ENCODE results near the gene ESPN.
A peak's percentile ranks its signal among the peaks of the same experiment; 100 is the strongest.
"Not testable (repeated sequence)": the region's sequence is repeated elsewhere in the genome, so short reads cannot be mapped to it uniquely, and the experiment has no call there.

ESPN gene

DNA sequence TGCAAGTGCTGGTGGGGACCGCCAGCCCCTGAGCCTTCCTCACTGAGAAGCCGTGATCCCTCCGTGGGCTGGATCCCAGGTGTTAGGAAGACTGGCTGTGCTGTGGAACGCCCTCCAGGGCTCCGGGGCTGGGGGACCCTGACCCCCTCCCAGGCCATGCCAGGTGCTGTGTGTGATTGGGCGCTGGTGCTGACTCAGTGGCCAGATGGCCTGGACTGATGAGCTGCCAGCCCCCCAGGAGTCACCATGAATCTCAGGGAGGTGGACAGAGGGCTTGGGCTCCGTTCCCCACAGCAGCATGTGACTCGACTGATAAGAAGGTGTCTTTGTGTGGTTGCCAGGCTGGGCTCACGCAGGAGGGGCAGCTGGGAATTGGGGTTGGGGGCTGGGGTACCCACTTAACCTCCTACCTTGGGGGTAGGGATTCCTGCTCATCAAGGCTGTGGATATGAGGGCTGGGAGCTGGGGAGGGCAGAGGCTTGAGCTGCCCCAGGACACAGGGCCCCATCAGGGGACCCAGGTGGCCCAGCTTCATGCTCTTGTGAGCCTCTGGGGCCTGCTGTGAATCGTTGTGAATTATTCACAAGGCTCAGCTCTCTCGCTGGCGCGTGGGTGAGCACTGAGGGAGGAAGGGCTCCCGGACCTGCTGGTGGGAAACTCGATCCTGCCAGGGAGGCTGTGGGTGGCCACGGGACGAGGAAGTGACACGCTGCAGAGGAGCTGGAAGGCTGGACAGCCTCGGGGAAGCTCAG is 5.3 kb downstream of the ESPN start:
- not testable (repeated sequence) for DNase-seq

DNA sequence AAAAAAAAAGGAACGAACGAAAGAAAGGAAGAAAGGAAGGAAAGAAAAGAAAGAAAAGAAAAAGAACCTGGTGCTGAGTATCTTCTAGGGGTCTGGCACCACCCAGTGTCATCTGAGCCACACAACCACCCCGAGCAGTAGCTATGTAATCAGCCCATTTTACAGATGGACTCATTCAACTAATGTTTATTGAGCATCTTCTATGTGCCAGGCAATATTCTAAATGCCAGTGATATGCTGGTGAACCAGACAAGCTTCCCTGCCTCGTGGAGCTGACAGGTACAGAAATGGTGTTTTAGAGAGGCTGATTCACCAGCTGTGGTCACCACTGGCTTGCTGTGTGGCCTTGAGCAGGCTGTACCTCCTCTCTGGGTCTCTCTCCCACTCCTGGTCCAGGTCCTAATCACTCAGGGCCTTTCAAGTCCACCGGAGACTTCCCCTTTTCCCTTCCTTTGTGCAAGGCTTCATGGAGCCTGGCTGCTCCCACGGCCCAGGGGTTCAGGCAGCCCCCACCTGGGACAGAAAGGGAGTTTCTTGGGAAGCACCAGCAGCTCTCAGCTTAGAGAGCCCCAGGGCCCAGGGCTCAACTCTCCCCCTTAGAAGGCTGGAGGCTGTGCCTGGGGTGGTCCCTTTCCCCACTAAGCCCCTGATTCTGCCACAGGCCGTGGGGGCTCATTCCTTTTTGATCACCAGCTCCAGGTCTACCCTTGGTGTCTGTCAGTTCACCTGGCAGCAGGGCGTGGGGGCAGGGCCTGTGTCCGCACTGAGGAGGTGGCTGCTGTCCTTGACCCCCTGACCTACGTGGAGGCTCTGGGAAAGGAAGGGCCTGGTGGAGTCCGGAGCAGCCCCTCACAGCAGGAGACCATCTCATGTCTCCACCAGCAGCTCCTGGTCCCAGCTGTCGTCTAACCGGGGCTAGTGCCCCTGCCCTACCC is 7.3 kb downstream of the ESPN start:
- DNase-seq: not testable (repeated sequence)

DNA sequence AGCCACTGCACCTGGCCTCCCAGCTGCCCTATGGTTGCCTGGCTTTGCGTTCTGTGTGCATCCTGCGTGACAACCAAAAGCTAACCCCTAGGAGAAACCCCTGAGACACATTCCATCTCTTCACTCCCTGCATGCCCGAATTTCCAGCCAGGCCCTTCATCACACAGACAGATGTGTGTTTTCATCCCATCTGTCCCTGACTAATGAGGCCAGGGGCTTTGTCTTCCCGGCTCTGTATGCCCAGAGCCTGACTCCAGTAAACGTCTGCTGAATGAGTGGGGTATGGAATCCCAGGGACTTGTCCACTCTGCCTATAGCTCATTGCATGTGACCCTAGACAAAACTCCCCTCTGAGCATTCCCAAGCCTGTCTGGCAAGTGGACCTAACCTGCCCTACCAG is 9.6 kb downstream of the ESPN start:
- DNase-seq: no peak

DNA sequence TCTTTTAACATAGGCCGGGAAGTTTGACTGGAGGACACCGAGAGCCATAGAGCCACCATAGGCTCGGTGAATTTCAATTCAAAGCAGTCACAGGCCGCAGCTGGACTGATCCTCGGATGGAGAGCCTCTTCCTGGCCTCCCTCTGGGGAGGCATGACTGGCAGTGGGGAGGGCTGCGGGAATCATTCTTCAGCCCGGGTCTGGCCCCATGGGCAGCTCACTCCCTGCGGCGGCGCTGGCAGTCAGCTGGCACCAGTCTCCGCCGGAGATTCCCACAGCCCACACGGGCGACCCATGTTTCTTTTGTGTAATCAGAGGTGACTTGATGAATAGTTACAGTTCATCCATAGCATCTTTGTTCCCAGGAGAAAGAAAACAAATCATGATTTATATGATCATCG is 10.6 kb downstream of the ESPN start:
- no peak for DNase-seq

DNA sequence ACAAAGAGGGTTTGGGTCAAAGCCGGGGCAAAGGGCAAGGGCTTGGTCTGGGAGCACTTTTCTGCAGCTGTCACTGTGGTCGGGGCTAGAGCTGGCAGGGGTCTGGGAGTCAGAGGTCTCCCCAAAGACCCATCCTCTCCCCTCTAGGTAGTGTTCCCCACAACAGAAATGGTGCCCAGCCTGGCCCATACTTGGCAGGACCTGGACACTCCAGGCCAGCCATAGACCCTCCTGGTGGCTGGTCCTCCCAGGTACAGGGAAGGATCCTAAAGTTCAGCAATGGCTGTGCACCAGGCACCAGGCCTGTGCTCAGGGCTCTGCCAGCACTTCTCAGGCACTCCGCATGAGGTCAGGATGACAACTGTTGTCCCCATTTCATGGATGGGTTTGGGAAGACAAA is 11.0 kb downstream of the ESPN start:
- no peak for DNase-seq

DNA sequence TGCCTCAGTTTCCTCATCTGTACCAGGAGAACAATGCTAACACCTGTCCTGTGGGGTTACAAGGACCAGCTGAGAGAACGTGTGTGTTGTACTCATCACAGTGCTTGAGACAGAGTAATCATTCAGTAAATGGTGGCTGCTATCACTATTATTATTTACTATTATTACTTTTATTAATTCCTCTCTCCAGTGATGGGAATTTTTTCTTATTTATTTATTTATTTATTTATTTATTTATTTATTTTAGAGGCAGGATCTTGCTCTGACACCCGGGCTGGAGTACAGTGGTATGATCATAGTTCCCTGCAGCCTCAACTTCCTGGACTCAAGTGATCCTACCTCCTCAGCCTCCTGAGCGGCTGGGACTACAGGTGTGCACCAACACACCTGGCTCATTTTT is 11.7 kb downstream of the ESPN start:
- DNase-seq: not testable (repeated sequence)

DNA sequence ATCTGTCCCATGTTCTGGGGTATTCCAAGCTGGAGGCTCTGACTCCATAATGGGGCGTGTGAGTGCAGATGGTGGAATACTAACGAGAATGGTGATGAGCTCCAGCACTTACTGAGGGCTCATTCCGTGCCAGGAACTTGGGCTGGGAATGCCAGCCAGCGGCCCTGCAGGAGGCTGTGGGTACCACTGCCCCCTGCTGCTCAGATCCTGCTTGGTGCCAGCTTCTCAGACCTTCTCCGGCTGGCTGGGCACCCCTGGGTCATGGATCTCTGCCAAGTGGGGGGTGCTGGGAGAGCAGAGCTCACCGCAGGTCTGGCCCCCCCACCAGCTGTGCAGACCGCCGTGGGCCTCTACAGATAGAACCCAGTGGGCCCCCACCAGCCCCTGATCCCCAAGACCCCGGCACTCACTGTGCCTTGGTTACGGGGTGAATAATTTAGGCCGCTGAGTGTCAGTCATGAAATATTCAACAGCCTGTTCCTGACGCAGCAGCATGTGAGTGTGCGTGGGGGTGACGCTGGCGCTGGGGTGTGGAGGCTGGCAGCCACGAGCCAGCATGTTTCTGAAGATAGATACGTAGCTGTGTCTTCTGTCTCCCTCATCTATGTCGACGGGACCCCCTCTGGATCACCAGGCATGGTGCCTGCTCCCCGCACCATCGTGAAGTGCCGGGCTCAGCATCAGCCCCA is 12.6 kb downstream of the ESPN start:
- DNase-seq: not testable (repeated sequence)

DNA sequence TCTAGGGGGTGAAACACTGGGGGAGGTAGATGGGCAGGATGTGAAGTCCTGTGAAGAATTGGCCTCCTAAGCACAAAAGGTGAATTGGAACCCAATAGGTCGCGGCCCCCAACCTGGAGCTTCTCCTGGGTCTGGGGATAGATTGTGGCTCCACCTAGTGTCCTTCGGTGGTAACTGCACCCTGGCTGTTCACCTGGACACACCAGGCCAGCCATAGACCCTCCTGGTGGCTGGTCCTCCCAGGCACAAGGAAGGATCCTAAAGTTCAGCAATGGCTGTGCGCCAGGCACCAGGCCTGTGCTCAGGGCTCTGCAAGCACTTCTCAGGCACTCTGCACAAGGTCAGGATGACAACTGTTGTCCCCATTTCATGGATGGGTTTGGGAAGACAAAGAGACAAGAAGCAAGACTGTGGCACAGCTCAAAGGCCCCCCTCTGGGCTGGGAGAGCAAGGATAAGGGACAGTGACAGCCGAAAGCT is 13.5 kb downstream of the ESPN start:
- peak; percentile 29 for DNase-seq

DNA sequence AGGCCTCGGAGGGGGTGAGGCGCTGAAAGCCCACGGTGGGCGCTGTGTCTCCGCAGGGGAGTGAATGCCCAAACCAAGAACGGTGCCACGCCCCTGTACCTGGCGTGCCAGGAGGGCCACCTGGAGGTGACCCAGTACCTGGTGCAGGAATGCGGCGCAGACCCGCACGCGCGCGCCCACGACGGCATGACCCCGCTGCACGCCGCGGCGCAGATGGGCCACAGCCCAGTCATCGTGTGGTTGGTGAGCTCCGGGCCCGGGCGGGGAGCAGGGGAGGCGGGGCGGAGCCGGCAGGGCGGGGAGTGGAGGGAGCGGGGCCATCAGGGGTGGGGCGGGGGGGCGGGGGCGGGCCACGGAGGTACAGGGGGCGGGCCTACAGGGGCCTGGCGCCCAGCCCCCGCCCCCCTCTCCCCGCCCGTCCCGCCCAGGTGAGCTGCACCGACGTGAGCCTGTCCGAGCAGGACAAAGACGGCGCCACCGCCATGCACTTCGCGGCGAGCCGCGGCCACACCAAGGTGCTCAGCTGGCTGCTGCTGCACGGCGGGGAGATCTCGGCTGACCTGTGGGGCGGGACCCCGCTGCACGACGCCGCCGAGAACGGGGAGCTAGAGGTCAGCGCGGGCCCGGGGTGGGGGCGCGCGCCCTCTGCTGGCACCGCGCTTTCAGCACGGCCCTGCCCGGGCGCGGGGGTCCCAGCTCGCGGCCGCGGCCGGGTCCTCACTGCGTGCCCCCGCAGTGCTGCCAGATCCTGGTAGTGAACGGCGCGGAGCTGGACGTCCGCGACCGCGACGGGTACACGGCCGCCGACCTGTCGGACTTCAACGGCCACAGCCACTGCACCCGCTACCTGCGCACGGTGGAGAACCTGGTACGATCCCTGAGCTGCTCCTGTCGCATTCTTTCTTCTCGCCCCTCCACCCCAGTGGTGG is 15.9 kb downstream of the ESPN start:
- DNase-seq: peak; percentile 22

DNA sequence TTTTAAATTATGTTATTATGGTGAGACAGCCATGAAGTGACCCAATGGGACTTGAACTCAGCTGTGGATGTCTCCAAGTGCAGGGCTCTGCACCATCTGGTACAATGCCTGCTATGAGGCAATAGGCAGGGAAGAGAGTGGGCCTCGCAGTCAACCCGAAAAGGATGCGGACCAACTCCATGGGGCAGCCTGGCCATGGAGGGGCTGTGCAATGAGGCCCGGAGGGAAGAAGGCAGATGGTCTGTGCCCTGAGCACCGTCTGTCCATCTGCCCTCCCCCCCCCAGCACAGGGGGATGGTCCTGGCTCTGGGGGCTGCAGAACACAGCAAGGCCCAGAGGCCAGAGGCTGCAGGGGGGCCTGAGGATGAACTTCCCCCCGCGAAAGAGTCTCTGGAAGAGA is 17.0 kb downstream of the ESPN start:
- no peak for DNase-seq

DNA sequence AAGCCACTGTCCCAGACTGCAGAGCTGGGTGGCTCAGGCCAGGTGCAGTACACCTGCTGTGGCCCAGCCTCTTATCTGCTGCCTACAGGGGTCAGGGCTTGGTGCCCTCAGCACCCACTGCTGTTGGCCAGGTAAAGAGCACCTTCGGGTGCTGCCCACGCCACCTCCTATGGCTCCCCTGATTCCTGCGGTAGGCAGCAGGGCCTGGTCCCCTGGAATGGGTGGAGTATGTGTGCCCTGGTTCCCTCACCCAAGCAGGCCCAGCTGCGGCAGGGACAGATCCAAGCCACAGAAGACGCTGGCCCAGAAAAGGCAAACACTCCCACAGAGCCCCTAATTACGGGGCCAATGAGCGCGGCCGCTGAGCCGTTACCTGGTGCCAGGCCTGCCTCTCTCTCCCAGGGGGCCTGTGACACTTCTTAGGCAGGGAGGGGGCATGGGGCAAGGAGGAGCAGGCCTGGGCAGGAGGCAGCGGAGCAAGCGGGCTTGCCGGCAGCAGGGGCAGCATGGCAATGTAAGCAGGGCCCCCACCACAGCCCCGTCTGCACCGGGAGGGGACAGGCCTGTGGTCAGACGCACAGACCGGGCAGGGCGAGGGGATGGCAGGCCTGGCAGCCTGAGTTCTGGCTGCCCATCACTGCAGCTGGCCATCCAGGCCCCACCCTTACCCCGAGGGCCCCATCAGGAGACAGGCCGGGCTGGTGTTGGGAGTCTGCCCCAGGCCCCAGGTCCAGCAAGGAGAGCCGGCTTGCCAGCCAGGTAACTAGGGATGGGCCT is 19.0 kb downstream of the ESPN start:
- DNase-seq: no peak

DNA sequence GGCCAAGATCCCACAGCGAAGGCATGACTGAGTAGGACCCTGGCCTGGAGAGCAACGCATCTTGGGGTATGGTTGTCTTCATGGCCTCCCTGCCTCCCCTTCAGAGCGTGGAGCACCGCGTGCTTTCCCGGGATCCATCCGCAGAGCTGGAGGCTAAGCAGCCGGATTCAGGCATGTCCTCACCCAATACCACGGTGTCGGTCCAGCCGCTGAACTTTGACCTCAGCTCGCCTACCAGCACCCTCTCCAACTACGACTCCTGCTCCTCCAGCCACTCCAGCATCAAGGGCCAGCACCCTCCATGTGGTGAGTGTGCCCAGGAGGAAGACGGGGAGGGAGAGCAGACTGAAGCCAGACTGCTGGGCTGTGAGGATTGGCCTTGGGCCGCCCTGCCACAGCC is 19.8 kb downstream of the ESPN start:
- no peak for DNase-seq

DNA sequence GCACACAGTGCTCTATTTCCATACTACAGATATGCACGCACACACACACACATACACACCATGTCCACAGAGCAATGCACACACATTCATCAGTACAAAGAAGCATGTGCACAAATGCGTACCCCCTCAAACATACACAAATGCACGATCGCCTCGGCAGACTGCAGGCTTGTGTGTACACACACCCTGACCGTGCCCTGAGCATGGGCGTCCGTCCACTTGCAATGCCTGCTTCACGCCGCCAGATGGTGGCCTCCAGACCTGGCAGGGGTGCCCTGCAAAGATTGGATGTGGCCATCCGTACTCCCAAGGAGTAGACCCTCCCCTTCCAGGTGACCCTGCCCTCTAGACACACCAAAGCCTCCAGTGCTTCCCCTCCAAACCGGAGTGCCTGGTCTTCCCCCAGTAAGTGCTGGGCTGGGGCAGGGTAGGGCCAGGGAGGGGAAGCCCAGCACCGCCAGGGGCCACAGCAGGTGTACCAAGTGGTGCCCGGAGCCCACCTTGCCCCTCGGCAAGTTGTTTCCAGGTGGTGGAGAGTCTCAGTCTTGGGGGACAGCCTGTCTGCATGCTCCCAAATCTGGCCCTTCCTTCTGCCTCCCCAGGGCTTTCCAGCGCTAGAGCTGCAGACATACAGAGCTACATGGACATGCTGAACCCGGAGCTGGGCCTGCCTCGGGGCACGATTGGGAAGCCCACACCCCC is 20.6 kb downstream of the ESPN start:
- DNase-seq: no peak

DNA sequence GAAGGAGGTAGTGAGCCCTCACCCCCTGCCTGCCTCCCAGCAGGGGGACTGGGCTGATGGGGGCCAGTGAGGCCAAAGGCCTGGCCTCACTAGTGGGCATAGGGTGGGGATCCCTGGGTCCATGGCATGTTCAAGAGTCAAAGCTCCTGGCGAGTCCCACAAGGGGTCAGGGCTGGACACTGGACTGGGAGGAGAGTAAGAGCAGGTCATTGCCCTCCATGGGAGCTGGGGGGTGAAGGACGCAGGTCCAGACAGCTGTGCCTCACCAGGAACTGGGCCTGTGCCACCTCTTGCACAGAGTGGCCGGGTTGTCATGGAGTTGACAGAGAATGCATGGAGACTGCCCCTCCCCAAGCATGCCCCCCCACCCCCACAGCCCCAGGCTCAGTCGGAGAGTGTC is 21.4 kb downstream of the ESPN start:
- not testable (repeated sequence) for DNase-seq

DNA sequence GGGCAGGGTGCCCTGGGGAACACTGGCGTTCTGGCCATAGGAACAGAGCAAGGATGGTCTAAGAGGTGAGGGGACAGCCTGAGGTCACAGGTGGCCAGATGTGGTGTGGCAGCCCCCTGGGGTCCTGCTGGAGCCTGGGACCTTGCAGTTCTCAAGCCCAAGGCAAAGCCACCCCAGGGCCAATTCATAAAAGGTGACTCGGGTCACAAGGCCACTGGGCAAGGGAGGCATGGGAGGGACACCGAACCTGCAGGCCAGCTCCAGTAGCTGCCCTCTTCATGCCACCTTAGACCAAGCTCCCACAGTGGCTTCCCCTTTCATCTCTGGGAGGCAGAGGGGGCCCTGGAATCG is 22.1 kb downstream of the ESPN start:
- no peak for DNase-seq

DNA sequence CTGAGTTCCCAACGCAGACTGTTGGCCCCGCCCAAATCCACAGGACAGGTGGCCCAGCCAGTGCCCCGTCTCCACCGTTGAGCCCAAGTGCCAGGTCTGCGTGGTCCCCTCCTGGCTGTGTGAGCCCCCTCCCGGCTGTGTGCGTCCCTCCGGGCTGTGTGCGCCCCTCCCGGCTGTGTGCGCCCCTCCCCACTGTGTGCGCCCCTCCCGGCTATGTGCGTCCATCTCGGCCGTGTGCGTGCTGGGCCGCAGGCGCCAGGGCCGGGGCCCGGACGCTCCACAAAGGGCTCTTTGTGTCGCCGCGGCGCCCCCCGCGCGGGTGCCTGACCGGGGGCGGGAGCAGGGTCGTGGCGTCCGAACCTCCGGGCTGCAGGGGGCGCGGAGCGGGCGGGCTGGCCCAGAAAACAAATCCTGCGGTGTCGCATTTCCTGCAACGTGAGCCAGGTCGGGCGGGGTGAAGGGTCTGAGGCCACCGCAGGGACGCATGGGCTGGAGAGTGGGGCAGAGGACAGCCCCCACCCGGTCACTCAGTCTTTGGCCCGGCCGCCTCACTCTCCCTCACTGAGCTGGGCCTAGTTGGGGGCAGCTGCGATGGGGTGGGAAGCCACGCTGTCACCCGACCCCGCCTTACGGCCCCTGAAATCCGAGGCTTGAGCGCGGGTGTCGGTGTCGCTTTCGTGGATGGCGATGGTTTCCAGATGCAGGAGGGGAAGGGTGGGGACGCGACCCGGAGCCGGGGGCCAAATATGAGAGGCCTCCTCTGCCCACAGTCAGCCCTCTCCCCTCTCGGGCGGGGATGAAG is 22.6 kb downstream of the ESPN start:
- no peak for DNase-seq

DNA sequence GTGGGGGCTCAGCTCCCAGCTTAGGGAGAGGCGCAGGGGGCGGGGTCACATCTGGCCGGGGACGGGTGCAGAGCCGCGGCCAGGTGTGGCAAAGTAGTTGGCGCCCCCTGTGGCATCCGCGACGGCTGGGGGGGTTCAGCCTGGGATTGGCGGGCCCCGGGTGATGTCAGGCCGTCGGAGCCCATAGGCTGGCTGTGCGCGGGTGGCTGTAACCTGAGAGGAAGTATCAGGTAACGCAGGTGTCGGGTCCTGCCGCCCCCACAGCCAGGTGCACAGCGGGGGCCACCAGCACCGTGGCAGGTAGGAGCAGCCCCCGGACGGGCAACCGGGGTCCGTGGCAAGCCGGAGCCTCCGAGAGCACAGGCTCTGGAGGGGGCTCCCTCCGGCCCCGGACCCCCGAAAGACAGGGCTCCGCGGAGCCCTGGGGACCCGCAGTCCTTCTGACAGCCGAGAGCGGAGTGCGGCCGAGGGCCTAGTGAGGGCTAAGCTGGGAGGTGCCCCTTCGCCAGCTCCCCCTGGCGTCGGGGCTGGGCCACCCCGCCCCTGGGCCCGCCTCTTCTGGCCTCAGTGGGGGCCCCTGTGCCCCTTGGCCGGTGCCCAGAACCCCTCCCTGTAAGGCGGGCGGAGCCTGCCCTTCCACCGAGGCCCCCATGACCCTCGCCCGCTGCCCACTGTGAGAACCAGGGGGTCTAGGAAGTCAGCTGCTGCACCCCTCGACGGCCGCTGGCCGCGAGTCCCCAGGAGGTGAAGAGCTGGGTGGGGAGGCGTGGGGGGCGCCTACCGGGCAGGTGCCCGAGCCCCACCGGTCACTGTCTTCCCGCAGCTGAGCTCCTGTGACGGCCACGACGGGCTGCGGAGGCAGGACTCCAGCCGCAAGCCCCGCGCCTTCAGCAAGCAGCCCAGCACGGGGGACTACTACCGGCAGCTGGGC is 23.5 kb downstream of the ESPN start:
- DNase-seq: no peak

Measured in fibroblast of skin of abdomen (primary cell).